Measurements from ENCODE around the gene VHLL. TPM values are rescaled to one million over a fixed set of nuclear protein-coding genes. Genes with fewer than 3 reads are reported as not detected.

Gene VHLL
- total RNA-seq, 2 donors from 2014 or later, result not detected

- WGBS, 2 donors, result 67 to 90% methylated on average over 3 to 9 of the region's 9 CpGs
- H3K36me3 ChIP-seq (replicated peaks in 1 of 2; ENCODE audit: insufficient read depth in 1 of 2, low read depth in 2 of 2), result no peaks in the 10 kb centered on the region
- no peak for TF ChIP-seq POLR2A (IDR thresholded peaks at IDR 0.05)
- TF ChIP-seq, protein P1, sequence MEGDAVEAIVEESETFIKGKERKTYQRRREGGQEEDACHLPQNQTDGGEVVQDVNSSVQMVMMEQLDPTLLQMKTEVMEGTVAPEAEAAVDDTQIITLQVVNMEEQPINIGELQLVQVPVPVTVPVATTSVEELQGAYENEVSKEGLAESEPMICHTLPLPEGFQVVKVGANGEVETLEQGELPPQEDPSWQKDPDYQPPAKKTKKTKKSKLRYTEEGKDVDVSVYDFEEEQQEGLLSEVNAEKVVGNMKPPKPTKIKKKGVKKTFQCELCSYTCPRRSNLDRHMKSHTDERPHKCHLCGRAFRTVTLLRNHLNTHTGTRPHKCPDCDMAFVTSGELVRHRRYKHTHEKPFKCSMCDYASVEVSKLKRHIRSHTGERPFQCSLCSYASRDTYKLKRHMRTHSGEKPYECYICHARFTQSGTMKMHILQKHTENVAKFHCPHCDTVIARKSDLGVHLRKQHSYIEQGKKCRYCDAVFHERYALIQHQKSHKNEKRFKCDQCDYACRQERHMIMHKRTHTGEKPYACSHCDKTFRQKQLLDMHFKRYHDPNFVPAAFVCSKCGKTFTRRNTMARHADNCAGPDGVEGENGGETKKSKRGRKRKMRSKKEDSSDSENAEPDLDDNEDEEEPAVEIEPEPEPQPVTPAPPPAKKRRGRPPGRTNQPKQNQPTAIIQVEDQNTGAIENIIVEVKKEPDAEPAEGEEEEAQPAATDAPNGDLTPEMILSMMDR (IDR thresholded peaks at IDR 0.05), result no peak
- H3K9me3 ChIP-seq, result no peaks in the 10 kb centered on the region
- H3K4me3 ChIP-seq, result no peak overlapping the region
- ATAC-seq (no peak), DNase-seq (no peak)
- intact Hi-C loops (cut with DNase I), result no loop called here
- no peak overlapping the region for H3K27ac ChIP-seq
- H3K27me3 ChIP-seq, result no peaks in the 10 kb centered on the region
- H3K4me1 ChIP-seq, result peaks cover 28% of the 10 kb centered on the region
Measured at GRCh38 chr1:156293895-156294294, 5.2 kb downstream of the VHLL start.

DNA sequence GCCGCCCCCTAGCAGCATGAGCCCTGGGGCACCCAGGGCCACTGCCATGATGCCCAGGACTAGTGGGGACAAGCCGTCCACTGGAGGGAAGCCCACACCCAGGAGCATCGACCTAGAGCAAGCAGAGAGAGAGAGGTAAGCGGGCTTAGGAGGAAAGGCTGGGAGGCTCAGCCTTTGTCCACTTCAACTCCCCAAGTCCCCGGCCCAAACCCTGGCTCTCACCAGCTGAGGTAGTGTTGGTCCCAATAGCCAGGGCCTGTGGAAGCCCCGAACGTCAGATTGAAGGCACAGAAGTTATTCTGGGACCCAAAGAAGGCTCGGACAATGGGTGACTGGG is 6.0 kb downstream of the VHLL start:
- H3K9me3 ChIP-seq, result no peaks in the 10 kb centered on the region
- H3K4me3 ChIP-seq, result no peak overlapping the region
- no peak for DNase-seq
- no peaks in the 10 kb centered on the region for H3K27me3 ChIP-seq
- intact Hi-C loops (cut with DNase I), result no loop called here
- no peaks in the 10 kb centered on the region for H3K36me3 ChIP-seq (replicated peaks in 1 of 2; ENCODE audit: insufficient read depth in 1 of 2, low read depth in 2 of 2)
- TF ChIP-seq, protein P1 (IDR thresholded peaks at IDR 0.05), result no peak
- no peak for TF ChIP-seq POLR2A (IDR thresholded peaks at IDR 0.05)
- H3K27ac ChIP-seq, result no peak overlapping the region
- peaks cover 28% of the 10 kb centered on the region for H3K4me1 ChIP-seq
- WGBS, 2 donors, result 84 to 93% methylated on average over 7 to 8 of the region's 8 CpGs
- no peak for ATAC-seq

- peak overlapping the region in 1 of 2 donors; percentile 10 for H3K4me3 ChIP-seq
- H3K36me3 ChIP-seq (replicated peaks in 1 of 2; ENCODE audit: insufficient read depth in 1 of 2, low read depth in 2 of 2), result no peaks in the 10 kb centered on the region
- H3K4me1 ChIP-seq, result peaks cover 28% of the 10 kb centered on the region
- peak; percentile 33 to 75 (median 68) for TF ChIP-seq POLR2A (IDR thresholded peaks at IDR 0.05)
- TF ChIP-seq, protein P1 (IDR thresholded peaks at IDR 0.05), result no peak
- ATAC-seq (peak; percentile 93), DNase-seq (peak; percentile 85 to 96 (median 94))
- 11 to 12% methylated on average over 13 to 37 of the region's 37 CpGs for WGBS, 2 donors
- intact Hi-C loops (cut with DNase I), result no loop called here
- H3K27me3 ChIP-seq, result no peaks in the 10 kb centered on the region
- H3K27ac ChIP-seq, result peak overlapping the region; percentile 23 to 72 (median 62)
- H3K9me3 ChIP-seq, result no peaks in the 10 kb centered on the region
Measured at GRCh38 chr1:156291226-156292061, 7.7 kb downstream of the VHLL start.

DNA sequence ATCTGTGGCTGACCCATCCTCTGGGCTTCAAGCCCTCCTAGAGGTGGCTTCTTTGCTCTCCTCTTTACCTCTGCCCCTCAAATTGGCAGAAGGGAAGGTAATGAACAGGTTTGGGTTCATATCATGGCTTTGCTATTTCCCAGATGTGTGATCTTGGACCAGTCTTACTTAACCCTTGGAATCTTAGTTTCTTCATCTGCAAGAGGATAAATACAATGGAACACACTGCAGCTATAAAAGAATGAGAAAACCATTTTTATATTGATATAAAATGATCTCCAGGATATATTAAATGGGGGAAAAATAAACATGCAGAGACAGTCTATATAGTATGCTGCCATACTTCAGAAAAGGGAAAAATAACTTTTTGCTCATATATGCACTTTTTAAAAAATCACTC is 9.2 kb downstream of the VHLL start:
- H3K27me3 ChIP-seq, result no peaks in the 10 kb centered on the region
- H3K4me3 ChIP-seq, result no peak overlapping the region
- TF ChIP-seq, protein P1 (IDR thresholded peaks at IDR 0.05), result no peak
- TF ChIP-seq POLR2A (IDR thresholded peaks at IDR 0.05), result no peak
- no peaks in the 10 kb centered on the region for H3K9me3 ChIP-seq
- H3K4me1 ChIP-seq, result peaks cover 23% of the 10 kb centered on the region
- H3K27ac ChIP-seq, result no peak overlapping the region
- H3K36me3 ChIP-seq (replicated peaks in 1 of 2; ENCODE audit: insufficient read depth in 1 of 2, low read depth in 2 of 2), result no peaks in the 10 kb centered on the region
- intact Hi-C loops (cut with DNase I), result no loop called here
- no peak for DNase-seq
- no peak for ATAC-seq

- Histone ChIP-seq H3K27ac (no peak overlapping the region), H3K9me3 (no peaks in the 10 kb centered on the region), H3K4me3 (no peak overlapping the region), H3K4me1 (peaks cover 27% of the 10 kb centered on the region), H3K36me3 (replicated peaks in 1 of 2; ENCODE audit: insufficient read depth in 1 of 2, low read depth in 2 of 2) (no peaks in the 10 kb centered on the region), H3K27me3 (no peaks in the 10 kb centered on the region)
- no peak for ATAC-seq
- WGBS, 2 donors, result 93 to 95% methylated on average over 8 of the region's 8 CpGs
- TF ChIP-seq, protein P1 (IDR thresholded peaks at IDR 0.05), result no peak
- no peak for TF ChIP-seq POLR2A (IDR thresholded peaks at IDR 0.05)
- intact Hi-C loops (cut with DNase I), result no loop called here
- DNase-seq, result no peak
Measured at GRCh38 chr1:156286061-156286460, 13.0 kb downstream of the VHLL start.

Data from body of pancreas (tissue), 4 donors.